ENCODE data around the gene ST6GALNAC4. TPM values are rescaled to one million over a fixed set of nuclear protein-coding genes. Genes with fewer than 3 reads are reported as not detected.
A peak's percentile ranks its signal among the peaks of the same experiment; 100 is the strongest.

ST6GALNAC4 gene
- total and polyA plus RNA-seq, 9 of the 15 experiments (the other 6 are each of a cell fraction or from before 2014, with no cell fraction given) = 2.6 to 43.1 (median 15.4) TPM

DNA sequence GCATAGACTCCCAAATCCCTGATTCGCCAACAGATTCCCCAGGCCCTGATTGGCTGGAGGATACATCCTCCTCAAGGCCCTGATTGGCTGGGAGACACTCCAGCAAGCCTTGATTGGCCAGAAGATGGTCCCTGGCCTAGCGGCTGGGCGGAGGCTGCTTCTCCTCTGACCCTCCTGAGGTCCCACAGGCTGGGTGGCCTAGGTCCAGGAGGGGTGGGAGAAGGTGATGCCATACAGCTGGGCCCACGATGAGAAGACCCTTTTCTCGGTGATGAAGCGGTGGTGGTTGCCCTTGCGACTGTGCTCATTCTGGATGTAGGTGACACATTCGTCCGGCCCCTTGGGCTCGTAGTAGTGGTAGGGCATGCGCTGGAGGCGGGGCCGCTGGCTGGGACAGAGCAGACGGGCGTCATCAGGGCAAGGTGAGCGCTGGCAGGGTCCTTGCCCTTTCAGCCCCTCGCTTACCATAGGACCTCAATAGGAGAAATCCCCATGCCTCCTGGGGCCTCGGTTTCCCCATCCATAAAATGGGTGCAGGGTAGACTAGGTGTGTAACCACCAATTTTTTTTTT lies 30.4 kb downstream of the ST6GALNAC4 start (continued):
- TF ChIP-seq CHD4 (IDR thresholded peaks at IDR 0.05; ENCODE audit: insufficient read depth, insufficient replicate concordance, low read depth, low read length, poor library complexity, severe bottlenecking) (peak; percentile 78), KDM1A (IDR thresholded peaks at IDR 0.05) (peak; percentile 70 to 79; a peak in 3 of 4 replicates), FOS (IDR thresholded peaks at IDR 0.05; ENCODE audit: extremely low read depth, insufficient read length) (peak; percentile 90), NFYB (IDR thresholded peaks at IDR 0.05; ENCODE audit: extremely low read depth, insufficient read length) (peak; percentile 90), RBFOX2 (IDR thresholded peaks at IDR 0.05; ENCODE audit: low read depth, low read length) (0 out of 2 replicates have a peak, but pooled peaks have one; percentile 13), MBD2 (IDR thresholded peaks at IDR 0.05; ENCODE audit: borderline replicate concordance, low read depth) (peak; percentile 73; the same call in 1 of the 2 replicates), CHD2 (IDR thresholded peaks at IDR 0.05; ENCODE audit: low read depth, low read length) (peak; percentile 58; the same call in 1 of the 2 replicates), SP2 (IDR thresholded peaks at IDR 0.05; ENCODE audit: extremely low read depth, low read depth, low read length, poor library complexity, severe bottlenecking) (peak; percentile 28), CXXC5 (CRISPR knock-in tag; IDR thresholded peaks at IDR 0.05) (no peak)

DNA sequence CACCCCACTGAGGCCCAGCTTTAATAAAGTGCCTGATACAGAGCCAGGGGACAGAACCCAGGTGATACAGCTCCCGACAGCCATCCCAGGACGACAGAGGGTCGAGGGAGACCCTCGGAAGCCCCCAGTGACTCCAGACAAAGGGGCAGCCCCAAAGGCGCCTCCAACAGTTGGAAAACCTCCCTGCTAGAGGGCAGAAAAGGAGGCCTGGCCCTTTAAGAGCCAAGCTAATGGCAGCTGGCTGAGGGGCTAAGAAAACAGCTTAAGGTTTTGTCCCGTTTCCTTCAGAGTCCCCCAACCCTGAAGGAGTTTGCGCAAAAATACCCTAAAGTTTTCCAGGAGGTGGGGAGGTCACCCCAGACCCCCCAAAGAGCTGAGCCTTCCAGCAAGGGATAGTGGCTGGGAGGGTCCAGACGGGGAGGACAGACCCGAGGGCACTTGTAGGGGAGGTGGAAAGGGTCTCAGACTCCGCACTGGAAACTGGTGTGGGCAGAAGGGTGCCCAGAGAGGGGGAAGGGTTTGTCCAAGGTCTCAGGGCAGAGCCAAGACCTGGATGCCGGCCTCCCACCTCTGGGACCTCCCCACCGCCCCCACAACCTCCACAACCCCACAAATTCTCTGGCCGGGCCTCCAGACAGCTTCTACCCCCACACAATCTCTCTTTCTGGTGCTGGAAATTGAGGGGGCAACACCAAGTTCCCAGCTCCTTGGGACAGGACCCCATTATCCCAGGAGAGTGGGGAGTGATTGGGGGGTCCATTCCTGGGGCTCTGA lies 31.1 kb downstream of the ST6GALNAC4 start:
- DNase-seq (ENCODE audit: extremely low read depth in 1 of 4, low spot score in 3 of 4) (no peak), FAIRE-seq (no peak), ATAC-seq (no peak)
- Histone ChIP-seq H3K9me3 (replicated peaks; ENCODE audit: control insufficient read depth, insufficient read depth, low read depth, low read length) (no peaks in the 10 kb centered on the region), H4K20me1 (replicated peaks; ENCODE audit: control insufficient read depth, insufficient read depth, low read length) (no peaks in the 10 kb centered on the region), H3K27me3 (ENCODE audit: control insufficient read depth in 2 of 2, insufficient read depth in 2 of 2, low read length in 2 of 2) (no peaks in the 10 kb centered on the region), H3K9ac (ENCODE audit: insufficient read depth in 1 of 2, low read depth in 2 of 2, low read length in 2 of 2) (peak overlapping the region in 1 of 2 experiments; percentile 76; a peak in 2 of 4 replicates), H3K36me3 (ENCODE audit: control insufficient read depth, insufficient read depth, low read length) (peaks cover 46% of the 10 kb centered on the region), H3K27ac (ENCODE audit: extremely low read depth, low read depth, low read length) (no peak overlapping the region), H2AFZ (ENCODE audit: low read depth, low read length) (no peak overlapping the region), H3K9me1 (ENCODE audit: control insufficient read depth, insufficient read depth, low read length) (no peaks in the 10 kb centered on the region), H3K4me3 (no peak overlapping the region), H3K4me2 (ENCODE audit: insufficient read depth, low read length) (no peak overlapping the region), H3K4me1 (replicated peaks in 1 of 2; ENCODE audit: control insufficient read depth in 2 of 2, insufficient read depth in 2 of 2, low read length in 2 of 2) (peaks cover 0 to 33% of the 10 kb centered on the region in 2 experiments; a peak in 3 of 5 replicates), H3K79me2 (ENCODE audit: control insufficient read depth, insufficient read depth, low read length) (no peaks in the 10 kb centered on the region)
- TSS peak; percentile 28 for BruUV-seq (replicated peaks)
- ChIA-PET CTCF (ENCODE audit: low intra/inter-chr PET ratio) (no interaction called here), POLR2A (interaction anchor here (0.6 to 2.4 kb wide), 5 partner anchors 9 to 274 kb away, joined by 3 to 12 read pairs (median 3); no protein-coding TSS in a partner anchor)
- intact Hi-C loops (cut with micrococcal nuclease) = no loop called here
- WGBS (ENCODE audit: insufficient coverage, low coverage, missing lambda C conversion rate) = 59% methylated on average over 11 of the region's 13 CpGs
- in situ Hi-C loops (cut with MboI) = no loop called here
- TF ChIP-seq JUN (IDR thresholded peaks at IDR 0.05; ENCODE audit: borderline replicate concordance, low read depth, low read length) (no peak), JUN (CRISPR knock-in tag; IDR thresholded peaks at IDR 0.05; ENCODE audit: borderline replicate concordance) (no peak), EGR1 (conservative IDR thresholded peaks at IDR 0.05) (peak; percentile 25; the same call in 1 of the 2 replicates), MYBL2 (IDR thresholded peaks at IDR 0.05; ENCODE audit: low read depth) (no peak), MYBL2 (CRISPR knock-in tag; IDR thresholded peaks at IDR 0.05; ENCODE audit: borderline replicate concordance) (no peak), KAT7 (CRISPR knock-in tag; IDR thresholded peaks at IDR 0.05; ENCODE audit: borderline replicate concordance) (no peak), CREM (IDR thresholded peaks at IDR 0.05; ENCODE audit: low read depth) (no peak)
- TF ChIP-seq, protein P1, sequence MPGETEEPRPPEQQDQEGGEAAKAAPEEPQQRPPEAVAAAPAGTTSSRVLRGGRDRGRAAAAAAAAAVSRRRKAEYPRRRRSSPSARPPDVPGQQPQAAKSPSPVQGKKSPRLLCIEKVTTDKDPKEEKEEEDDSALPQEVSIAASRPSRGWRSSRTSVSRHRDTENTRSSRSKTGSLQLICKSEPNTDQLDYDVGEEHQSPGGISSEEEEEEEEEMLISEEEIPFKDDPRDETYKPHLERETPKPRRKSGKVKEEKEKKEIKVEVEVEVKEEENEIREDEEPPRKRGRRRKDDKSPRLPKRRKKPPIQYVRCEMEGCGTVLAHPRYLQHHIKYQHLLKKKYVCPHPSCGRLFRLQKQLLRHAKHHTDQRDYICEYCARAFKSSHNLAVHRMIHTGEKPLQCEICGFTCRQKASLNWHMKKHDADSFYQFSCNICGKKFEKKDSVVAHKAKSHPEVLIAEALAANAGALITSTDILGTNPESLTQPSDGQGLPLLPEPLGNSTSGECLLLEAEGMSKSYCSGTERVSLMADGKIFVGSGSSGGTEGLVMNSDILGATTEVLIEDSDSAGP (CRISPR knock-in tag; IDR thresholded peaks at IDR 0.05) = peak; percentile 80
